ENCODE results near the gene ANKRD44.

ANKRD44 gene

DNA sequence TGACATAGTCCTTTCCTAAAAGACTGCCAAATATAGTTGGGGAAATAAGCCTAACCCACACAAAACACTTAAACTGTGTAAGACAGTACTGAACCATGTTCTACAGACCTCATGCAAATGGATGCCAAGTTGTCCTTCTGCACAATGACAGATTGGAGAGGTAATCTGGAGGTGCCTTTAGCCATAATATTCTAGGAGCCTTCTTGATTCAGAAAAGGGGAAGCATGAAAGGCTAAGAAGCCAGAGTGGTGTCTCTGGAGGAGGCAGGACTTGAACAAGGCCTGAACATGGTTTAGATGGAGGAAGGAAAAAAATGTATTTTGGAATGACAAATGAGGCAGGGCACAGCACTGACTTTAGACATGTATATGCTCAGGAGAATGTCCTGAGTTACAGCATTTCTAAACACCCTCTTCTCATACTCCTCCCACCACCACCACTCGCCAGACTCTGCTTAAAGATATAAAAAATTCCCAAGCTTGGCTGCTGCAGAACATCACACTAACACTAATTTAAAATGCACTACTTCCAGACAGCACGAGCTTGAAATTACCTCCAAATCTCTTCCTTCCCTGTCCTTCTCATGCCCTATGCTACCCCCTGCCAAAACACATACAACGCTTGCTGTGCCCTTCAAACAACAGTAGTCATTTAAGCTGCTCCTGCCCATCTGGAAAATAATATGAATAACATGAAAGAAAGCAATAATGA lies 110.4 kb downstream of the ANKRD44 start:
- Mint-ChIP-seq H3K36me3 (ENCODE audit: low read depth) (peaks cover 35% of the 10 kb centered on the region), H3K27me3 (ENCODE audit: low read depth) (no peaks in the 10 kb centered on the region), H3K9me3 (no peaks in the 10 kb centered on the region), H3K4me3 (peak overlapping the region; percentile 74), H3K4me1 (ENCODE audit: low read depth) (peaks cover 72% of the 10 kb centered on the region), H3K27ac (peak overlapping the region; percentile 94)

DNA sequence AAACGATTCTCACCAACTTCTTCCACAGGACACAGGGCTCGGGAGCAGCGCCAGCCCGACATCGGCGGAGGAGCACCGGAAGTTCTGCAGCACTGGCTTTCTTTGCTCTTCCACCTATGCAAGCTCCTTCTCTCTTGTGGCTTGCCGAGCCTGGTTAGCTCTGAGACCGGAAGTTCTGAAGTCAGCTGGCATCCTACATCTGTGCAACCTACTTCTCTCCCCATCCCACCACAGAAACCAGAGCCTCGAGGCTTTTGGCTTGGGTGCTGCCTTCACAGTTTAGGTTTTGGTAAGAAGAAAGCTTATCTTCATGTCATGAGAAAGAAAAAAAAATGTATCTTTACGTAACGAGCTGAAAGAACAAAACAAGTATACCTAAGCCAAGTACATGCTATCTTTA lies 111.7 kb downstream of the ANKRD44 start:
- H3K36me3 Mint-ChIP-seq (ENCODE audit: low read depth), result peaks cover 42% of the 10 kb centered on the region
- H3K4me3 Mint-ChIP-seq, result peak overlapping the region; percentile 93
- H3K4me1 Mint-ChIP-seq (ENCODE audit: low read depth), result peaks cover 73% of the 10 kb centered on the region
- peaks cover 4% of the 10 kb centered on the region for H3K9me3 Mint-ChIP-seq
- peak overlapping the region; percentile 94 for H3K27ac Mint-ChIP-seq
- no peaks in the 10 kb centered on the region for H3K27me3 Mint-ChIP-seq (ENCODE audit: low read depth)

DNA sequence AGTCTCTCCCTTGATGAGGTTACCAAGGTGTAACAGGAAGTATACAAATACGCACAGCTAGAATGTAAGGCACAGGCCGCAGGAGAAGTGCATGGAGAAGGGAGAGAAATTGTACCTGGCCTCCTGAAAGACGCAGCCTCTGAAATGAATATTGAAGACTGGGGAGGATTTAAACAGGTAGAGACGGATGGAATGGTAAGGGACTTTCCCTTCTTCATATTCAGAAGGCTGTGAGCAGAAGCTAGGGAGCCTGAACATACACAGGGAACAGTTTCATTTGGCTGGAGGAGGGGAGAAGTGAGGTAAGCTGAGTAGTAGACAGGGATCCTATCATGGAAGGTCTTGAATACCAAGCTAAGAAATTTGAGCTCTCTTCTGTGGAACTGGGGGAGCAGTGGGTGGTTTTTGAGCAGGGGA lies 112.7 kb downstream of the ANKRD44 start:
- Mint-ChIP-seq H3K9me3 (peaks cover 4% of the 10 kb centered on the region), H3K36me3 (ENCODE audit: low read depth) (peaks cover 33% of the 10 kb centered on the region), H3K27me3 (ENCODE audit: low read depth) (no peaks in the 10 kb centered on the region), H3K27ac (peak overlapping the region; percentile 94), H3K4me3 (peak overlapping the region; percentile 93), H3K4me1 (ENCODE audit: low read depth) (peaks cover 72% of the 10 kb centered on the region)

DNA sequence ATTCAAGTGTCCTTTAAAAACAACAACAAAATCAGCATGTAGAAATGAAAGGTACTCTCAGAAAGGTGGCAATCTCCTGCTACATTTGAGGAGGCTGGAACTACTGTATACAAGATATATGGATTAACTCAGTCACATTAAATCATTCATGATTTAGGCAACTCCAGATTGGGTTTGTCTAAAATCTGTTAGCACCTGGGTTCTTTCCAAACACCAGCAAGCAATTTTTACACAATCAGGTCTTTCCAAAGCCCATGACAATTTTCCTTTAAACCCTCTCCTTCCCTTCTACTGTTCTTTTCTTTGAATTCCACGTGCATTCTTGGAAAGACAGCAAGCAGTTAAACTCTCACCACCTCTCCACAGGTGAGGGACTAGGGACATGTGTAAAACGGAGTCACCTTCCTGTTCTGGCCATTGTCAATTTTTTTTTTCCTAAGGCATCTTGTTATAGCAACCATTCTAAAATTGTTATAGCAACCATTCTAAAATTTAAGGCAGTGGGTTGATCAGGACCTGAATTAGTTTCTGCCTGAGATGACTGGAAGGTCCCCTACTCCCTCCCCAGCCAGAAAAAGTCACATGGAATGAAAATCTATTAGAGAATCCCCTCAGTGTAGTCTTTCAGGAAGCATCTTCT lies 113.9 kb downstream of the ANKRD44 start:
- peaks cover 75% of the 10 kb centered on the region for H3K4me1 Mint-ChIP-seq (ENCODE audit: low read depth)
- H3K27me3 Mint-ChIP-seq (ENCODE audit: low read depth), result no peaks in the 10 kb centered on the region
- H3K27ac Mint-ChIP-seq, result peak overlapping the region; percentile 94
- H3K9me3 Mint-ChIP-seq, result peaks cover 4% of the 10 kb centered on the region
- peak overlapping the region; percentile 93 for H3K4me3 Mint-ChIP-seq
- H3K36me3 Mint-ChIP-seq (ENCODE audit: low read depth), result peaks cover 26% of the 10 kb centered on the region

DNA sequence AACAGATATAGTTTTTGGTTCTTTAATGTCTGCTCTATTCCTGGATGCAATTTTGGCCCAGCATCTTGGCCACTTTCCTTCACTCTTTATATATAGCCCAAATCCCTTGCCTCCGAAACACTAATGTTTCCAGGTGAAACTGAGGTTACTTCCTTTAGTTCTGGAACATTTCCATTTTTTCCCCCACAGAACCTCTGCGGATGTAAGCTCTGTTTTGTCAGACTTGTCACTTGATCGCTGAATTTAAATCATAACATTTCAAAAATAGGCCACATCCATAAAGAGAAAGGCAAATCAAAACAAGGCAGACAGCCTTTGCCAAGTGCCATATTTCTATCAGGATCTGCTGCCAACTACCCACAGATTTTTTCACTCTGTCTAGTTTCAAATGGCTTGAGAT lies 115.1 kb downstream of the ANKRD44 start:
- H3K4me3 Mint-ChIP-seq, result peak overlapping the region; percentile 36
- H3K4me1 Mint-ChIP-seq (ENCODE audit: low read depth), result peaks cover 70% of the 10 kb centered on the region
- peak overlapping the region; percentile 64 for H3K27ac Mint-ChIP-seq
- H3K36me3 Mint-ChIP-seq (ENCODE audit: low read depth), result peaks cover 25% of the 10 kb centered on the region
- H3K9me3 Mint-ChIP-seq, result peaks cover 4% of the 10 kb centered on the region
- H3K27me3 Mint-ChIP-seq (ENCODE audit: low read depth), result no peaks in the 10 kb centered on the region

DNA sequence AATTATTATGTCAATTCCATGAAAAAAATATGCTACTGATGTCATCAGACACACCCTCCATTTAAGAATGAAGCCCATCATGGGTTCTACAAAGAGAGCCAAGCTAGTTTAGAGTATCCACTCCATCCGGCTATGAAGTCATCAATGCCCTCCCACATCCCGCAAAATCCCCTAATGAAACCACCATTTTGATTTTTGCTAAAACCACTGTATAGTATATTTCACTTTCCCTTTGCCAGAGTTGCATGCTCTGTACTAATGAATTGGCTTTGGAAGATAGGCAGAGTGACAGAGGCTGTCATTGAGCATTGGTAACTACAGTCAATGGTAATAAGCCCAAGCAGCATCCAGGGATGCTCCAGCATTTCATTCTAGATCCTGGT lies 118.6 kb downstream of the ANKRD44 start:
- peaks cover 4% of the 10 kb centered on the region for H3K9me3 Mint-ChIP-seq
- H3K4me1 Mint-ChIP-seq (ENCODE audit: low read depth), result peaks cover 67% of the 10 kb centered on the region
- H3K27ac Mint-ChIP-seq, result peak overlapping the region; percentile 80
- H3K27me3 Mint-ChIP-seq (ENCODE audit: low read depth), result no peaks in the 10 kb centered on the region
- peaks cover 20% of the 10 kb centered on the region for H3K36me3 Mint-ChIP-seq (ENCODE audit: low read depth)
- H3K4me3 Mint-ChIP-seq, result peak overlapping the region; percentile 15

DNA sequence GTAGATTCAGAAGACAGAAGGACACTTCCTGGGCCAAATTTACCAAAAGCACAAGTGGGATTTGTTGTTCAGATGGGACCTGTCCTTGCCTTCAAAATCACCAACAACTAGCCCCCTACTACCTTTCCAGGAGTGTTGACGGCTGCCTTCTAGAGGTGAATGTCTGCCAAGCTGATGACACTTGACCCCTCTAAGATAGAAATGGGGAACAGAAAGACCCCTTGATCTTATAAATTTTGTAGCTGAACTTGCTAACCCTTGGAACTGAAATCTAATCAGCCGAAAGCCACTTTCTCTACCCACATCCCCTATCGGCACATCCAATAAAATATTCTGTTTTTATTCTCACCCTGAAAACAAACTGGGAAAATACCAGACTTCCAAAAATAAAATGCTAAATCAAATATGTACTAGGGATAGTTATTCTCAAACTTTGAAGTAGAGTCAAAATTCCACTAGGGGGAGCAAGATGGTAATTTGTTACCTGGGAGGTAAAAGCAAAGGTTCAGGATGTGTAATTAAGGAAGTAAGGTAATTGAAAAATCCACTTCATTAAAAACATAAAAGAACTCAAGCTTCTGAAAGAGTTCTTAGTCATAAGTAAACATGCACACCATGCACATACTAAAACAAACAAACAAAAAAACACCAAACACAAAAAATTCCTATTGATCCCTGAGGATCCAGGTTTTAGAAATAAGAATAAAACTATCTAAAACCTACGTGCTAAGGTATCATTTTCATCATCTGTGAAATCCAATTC lies 119.2 kb downstream of the ANKRD44 start:
- no peaks in the 10 kb centered on the region for H3K27me3 Mint-ChIP-seq (ENCODE audit: low read depth)
- H3K9me3 Mint-ChIP-seq, result peaks cover 4% of the 10 kb centered on the region
- H3K4me3 Mint-ChIP-seq, result peak overlapping the region; percentile 15
- H3K4me1 Mint-ChIP-seq (ENCODE audit: low read depth), result peaks cover 63% of the 10 kb centered on the region
- peaks cover 20% of the 10 kb centered on the region for H3K36me3 Mint-ChIP-seq (ENCODE audit: low read depth)
- peak overlapping the region; percentile 80 for H3K27ac Mint-ChIP-seq

DNA sequence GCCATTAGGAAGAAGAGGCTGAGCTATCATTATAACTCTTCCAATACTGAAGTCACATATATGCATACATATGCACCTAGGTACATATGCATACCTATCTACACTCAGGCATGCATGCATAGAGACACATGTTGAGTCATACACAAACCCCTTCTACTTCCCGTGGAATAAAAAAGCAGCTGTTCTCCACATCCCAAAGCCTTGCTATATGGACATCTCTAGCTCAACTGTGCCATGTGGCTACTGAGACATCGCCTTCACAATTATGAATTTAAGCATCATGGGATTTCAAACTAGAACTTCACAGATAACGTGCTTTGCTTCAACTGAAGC lies 120.5 kb downstream of the ANKRD44 start:
- Mint-ChIP-seq H3K27me3 (ENCODE audit: low read depth) (no peaks in the 10 kb centered on the region), H3K4me1 (ENCODE audit: low read depth) (peaks cover 56% of the 10 kb centered on the region), H3K4me3 (no peak overlapping the region), H3K27ac (no peak overlapping the region), H3K36me3 (ENCODE audit: low read depth) (peaks cover 31% of the 10 kb centered on the region), H3K9me3 (peaks cover 4% of the 10 kb centered on the region)

DNA sequence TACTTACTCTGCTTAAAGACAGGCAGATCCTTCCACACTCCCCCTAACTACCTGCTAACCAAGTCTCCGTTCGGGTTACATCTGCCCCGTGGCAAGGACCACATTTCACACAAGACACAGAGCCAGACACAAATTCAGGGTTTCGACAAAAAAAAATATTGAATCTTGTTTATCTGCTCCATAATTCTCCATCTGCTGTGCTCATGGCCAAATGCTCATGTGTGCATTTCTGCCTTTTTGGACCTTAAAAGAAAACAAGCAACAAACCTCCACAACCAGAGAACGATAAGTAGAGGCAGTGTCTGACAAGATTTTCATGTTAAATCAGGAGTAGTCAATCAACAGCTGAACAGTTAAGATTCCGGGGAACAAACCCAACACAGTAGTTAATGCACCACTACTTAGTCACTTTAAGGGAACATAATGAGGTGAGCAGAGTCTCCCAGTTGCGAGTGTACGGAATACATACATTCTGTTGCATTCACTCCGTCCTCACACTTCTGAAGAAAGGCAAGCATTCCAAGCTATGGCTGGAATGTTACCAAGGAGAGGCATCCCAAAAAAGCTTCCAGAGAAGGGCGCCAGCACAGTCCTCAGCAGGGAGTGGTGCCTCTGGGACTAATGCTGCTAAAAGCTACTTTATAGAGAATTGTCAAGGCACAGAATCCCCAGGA lies 121.0 kb downstream of the ANKRD44 start:
- Mint-ChIP-seq H3K27ac (peak overlapping the region; percentile 43), H3K4me3 (no peak overlapping the region), H3K27me3 (ENCODE audit: low read depth) (no peaks in the 10 kb centered on the region), H3K4me1 (ENCODE audit: low read depth) (peaks cover 53% of the 10 kb centered on the region), H3K36me3 (ENCODE audit: low read depth) (peaks cover 30% of the 10 kb centered on the region), H3K9me3 (peaks cover under 1% of the 10 kb centered on the region)

DNA sequence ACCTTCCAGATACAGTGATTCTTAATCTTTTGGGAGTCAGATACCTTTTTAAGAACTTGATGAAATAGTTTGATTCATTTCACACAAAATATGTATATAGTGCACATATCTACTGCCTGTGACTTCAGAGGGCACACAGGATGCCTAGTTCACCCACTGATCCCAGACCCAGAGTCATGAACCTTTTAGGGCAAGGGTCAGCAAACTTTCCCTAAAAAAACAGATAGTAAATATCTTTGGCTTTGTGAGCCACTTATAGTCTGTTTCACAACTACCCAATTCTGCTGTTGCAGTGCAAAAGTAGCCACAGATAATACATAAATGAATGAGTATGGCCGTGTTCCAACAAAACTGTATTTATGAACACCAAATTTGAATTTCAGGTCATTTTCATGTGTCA lies 124.9 kb downstream of the ANKRD44 start:
- no peak overlapping the region for H3K27ac Mint-ChIP-seq
- no peaks in the 10 kb centered on the region for H3K27me3 Mint-ChIP-seq (ENCODE audit: low read depth)
- peaks cover 49% of the 10 kb centered on the region for H3K36me3 Mint-ChIP-seq (ENCODE audit: low read depth)
- H3K9me3 Mint-ChIP-seq, result no peaks in the 10 kb centered on the region
- H3K4me3 Mint-ChIP-seq, result no peak overlapping the region
- H3K4me1 Mint-ChIP-seq (ENCODE audit: low read depth), result peaks cover 58% of the 10 kb centered on the region

DNA sequence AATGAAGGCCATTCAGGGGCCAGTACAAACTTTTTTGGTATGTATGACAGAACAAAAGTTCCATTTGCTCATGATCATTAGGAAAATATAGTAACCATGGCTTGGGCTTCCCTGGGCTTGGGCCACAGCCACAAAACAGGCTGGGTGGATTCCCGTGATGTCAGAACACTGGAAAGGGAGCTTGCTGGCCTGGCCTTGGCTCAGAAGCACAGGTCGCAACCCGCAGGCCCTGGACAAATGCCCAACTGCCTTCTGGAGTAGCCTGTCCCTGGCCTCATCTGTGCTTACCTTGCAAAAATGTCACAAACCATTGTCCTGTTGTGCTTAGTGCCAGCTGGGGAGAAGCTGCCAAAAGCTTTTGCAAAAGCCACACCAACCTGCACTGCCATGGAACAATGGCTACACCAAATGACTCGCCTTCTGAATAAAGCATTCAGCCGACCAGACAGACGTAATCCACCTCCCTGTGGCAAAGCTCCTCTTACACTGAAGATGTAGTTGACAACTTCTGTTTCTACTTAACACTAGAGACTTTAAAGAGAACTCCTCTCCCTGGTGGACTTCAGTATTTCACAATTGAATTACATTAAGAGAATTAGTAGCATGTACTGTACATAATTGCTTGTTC lies 125.5 kb downstream of the ANKRD44 start:
- Mint-ChIP-seq H3K36me3 (ENCODE audit: low read depth) (peaks cover 52% of the 10 kb centered on the region), H3K27ac (peak overlapping the region; percentile 15), H3K4me1 (ENCODE audit: low read depth) (peaks cover 59% of the 10 kb centered on the region), H3K9me3 (no peaks in the 10 kb centered on the region), H3K27me3 (ENCODE audit: low read depth) (no peaks in the 10 kb centered on the region), H3K4me3 (no peak overlapping the region)

DNA sequence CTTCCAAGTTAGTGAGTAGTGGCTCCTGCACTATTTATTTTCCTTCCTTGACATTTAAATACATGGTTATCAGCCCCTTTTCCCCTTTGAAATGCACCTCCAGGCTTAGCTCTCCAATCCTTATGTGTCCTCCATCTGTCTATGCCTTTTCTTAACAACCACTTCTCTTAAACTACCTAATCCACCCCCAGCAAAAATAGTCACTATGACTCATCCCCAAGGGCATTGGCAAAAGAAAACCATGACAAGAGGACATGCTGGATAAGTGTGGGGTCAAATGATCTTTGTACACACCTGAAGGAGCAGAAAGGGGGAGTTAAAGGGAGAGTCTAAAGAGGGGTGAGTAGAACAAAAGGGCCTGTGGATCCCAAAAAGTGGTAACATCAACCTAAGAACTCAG lies 127.2 kb downstream of the ANKRD44 start:
- peaks cover 51% of the 10 kb centered on the region for H3K36me3 Mint-ChIP-seq (ENCODE audit: low read depth)
- peaks cover 47% of the 10 kb centered on the region for H3K4me1 Mint-ChIP-seq (ENCODE audit: low read depth)
- no peak overlapping the region for H3K4me3 Mint-ChIP-seq
- no peaks in the 10 kb centered on the region for H3K9me3 Mint-ChIP-seq
- no peak overlapping the region for H3K27ac Mint-ChIP-seq
- H3K27me3 Mint-ChIP-seq (ENCODE audit: low read depth), result no peaks in the 10 kb centered on the region

DNA sequence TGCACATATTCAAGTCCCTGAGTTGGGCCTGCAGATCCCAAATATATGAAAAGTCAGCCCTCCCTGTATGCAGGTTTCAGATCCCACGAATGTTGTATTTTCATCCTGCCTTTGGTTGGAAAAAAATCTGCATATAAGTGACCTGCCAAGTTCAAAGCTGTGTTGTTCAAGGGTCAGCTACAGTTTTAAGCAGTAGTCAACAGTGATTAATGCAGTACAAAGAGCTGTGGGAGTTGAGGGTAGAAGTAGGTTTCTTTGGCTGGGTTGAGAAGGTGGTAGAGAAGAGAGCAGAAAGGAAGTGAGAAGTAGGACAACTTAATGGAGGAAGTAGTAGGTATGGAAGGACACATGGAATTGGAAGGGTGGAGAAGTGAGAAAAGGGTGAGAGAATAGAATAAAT lies 127.9 kb downstream of the ANKRD44 start:
- peaks cover 41% of the 10 kb centered on the region for H3K4me1 Mint-ChIP-seq (ENCODE audit: low read depth)
- H3K9me3 Mint-ChIP-seq, result no peaks in the 10 kb centered on the region
- H3K4me3 Mint-ChIP-seq, result no peak overlapping the region
- no peaks in the 10 kb centered on the region for H3K27me3 Mint-ChIP-seq (ENCODE audit: low read depth)
- peaks cover 51% of the 10 kb centered on the region for H3K36me3 Mint-ChIP-seq (ENCODE audit: low read depth)
- H3K27ac Mint-ChIP-seq, result no peak overlapping the region

DNA sequence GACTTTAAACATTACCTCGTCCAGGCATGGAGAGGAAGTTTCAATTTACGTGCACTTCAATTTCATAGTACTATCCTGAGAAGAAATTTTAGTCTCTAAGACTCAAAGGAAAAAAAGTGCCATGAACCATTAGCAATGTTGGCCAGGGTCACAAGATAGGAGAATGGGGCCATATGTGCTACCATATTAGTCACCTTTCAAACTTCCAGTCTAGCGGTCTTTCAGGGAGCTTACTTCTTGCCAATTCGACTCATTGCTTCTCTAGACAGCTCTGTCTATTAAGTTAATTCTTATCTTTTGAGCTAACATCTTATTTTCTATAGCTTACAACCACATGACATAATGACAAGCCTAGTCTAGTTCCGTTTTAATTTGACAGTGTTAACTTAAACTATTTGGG lies 129.1 kb downstream of the ANKRD44 start:
- Mint-ChIP-seq H3K36me3 (ENCODE audit: low read depth) (peaks cover 46% of the 10 kb centered on the region), H3K4me1 (ENCODE audit: low read depth) (peaks cover 34% of the 10 kb centered on the region), H3K9me3 (no peaks in the 10 kb centered on the region), H3K27ac (no peak overlapping the region), H3K4me3 (no peak overlapping the region), H3K27me3 (ENCODE audit: low read depth) (no peaks in the 10 kb centered on the region)
